Measurements from ENCODE around the gene HEBP1. TPM values are rescaled to one million over a fixed set of nuclear protein-coding genes. Genes with fewer than 3 reads are reported as not detected.

HEBP1 gene
- total RNA-seq, 1 donor from 2014 or later, result 7.6 TPM

- intact Hi-C loops (cut with micrococcal nuclease), result no loop called here
Measured at GRCh38 chr12:12954878-12955625, 45.0 kb downstream of the HEBP1 start.

GRCh38 chr12:12954356-12954755 lies 45.7 kb downstream of the HEBP1 start:
- intact Hi-C loops (cut with micrococcal nuclease), result no loop called here

GRCh38 chr12:12952036-12952435 lies 48.0 kb downstream of the HEBP1 start, which contains the start of gene GPRC5D:
TSS of gene GPRC5D (minus strand) at chr12:12952170. CDS start at chr12:12950384, 1,786 bp downstream.
- intact Hi-C loops (cut with micrococcal nuclease), result no loop called here

- intact Hi-C loops (cut with micrococcal nuclease), result no loop called here
Measured at GRCh38 chr12:12951504-12951903, 48.6 kb downstream of the HEBP1 start.

- intact Hi-C loops (cut with micrococcal nuclease), result no loop called here
Measured at GRCh38 chr12:12947902-12948301, 52.2 kb downstream of the HEBP1 start.

GRCh38 chr12:12946686-12947355 lies 53.2 kb downstream of the HEBP1 start:
- intact Hi-C loops (cut with micrococcal nuclease), result no loop called here

- intact Hi-C loops (cut with micrococcal nuclease), result no loop called here
Measured at GRCh38 chr12:12945591-12945990, 54.5 kb downstream of the HEBP1 start.

- intact Hi-C loops (cut with micrococcal nuclease), result loop anchor here (2.0 kb wide), 1 partner anchor 27 kb away; no protein-coding TSS in a partner anchor
Measured at GRCh38 chr12:12943586-12944260, 56.3 kb downstream of the HEBP1 start.

GRCh38 chr12:12941450-12942350 lies 58.4 kb downstream of the HEBP1 start:
- intact Hi-C loops (cut with micrococcal nuclease), result loop anchor here (2.0 kb wide), 1 partner anchor 29 kb away; no protein-coding TSS in a partner anchor

GRCh38 chr12:12939888-12940287 lies 60.2 kb downstream of the HEBP1 start:
- intact Hi-C loops (cut with micrococcal nuclease), result no loop called here

- intact Hi-C loops (cut with micrococcal nuclease), result no loop called here
Measured at GRCh38 chr12:12938541-12938940, 61.5 kb downstream of the HEBP1 start.

GRCh38 chr12:12936983-12937491 lies 63.0 kb downstream of the HEBP1 start:
- intact Hi-C loops (cut with micrococcal nuclease), result no loop called here

- intact Hi-C loops (cut with micrococcal nuclease), result no loop called here
Measured at GRCh38 chr12:12934556-12934955, 65.5 kb downstream of the HEBP1 start.

- intact Hi-C loops (cut with micrococcal nuclease), result no loop called here
Measured at GRCh38 chr12:12933742-12934141, 66.3 kb downstream of the HEBP1 start.

GRCh38 chr12:12930633-12931219 lies 69.3 kb downstream of the HEBP1 start:
- intact Hi-C loops (cut with micrococcal nuclease), result no loop called here

- intact Hi-C loops (cut with micrococcal nuclease), result no loop called here
Measured at GRCh38 chr12:12929696-12930095, 70.4 kb downstream of the HEBP1 start.

GRCh38 chr12:12927211-12928079 lies 72.6 kb downstream of the HEBP1 start:
- intact Hi-C loops (cut with micrococcal nuclease), result no loop called here

GRCh38 chr12:12926571-12927071 lies 73.4 kb downstream of the HEBP1 start:
- intact Hi-C loops (cut with micrococcal nuclease), result no loop called here

GRCh38 chr12:12925388-12925787 lies 74.7 kb downstream of the HEBP1 start:
- intact Hi-C loops (cut with micrococcal nuclease), result no loop called here

Data from T-helper 1 cell treated with Interleukin-12 subunit alpha and Interleukin-12 subunit beta and Interleukin-4 antibody, amounts not matched to agents 30 ng/mL and 1 ng/mL, for 36 hours (primary cell).